ENCODE measurements around the gene CHAT. TPM values are rescaled to one million over a fixed set of nuclear protein-coding genes. Genes with fewer than 3 reads are reported as not detected.

CHAT gene
- total RNA-seq, 2 donors from 2014 or later = 0.26 TPM; not detected in 1

GRCh38 chr10:49690698-49691356, 77.0 kb downstream of the CHAT start:
- 18 to 19% methylated on average over 12 of the region's 12 CpGs for whole genome bisulfite sequencing, 2 donors
- intact Hi-C loops (cut with DNase I) = no loop called here
- Histone ChIP-seq H3K27ac (no peak overlapping the region), H3K27me3 (peaks cover 0 to 6% of the 10 kb centered on the region in 2 donors), H3K4me3 (no peak overlapping the region), H3K9me3 (no peaks in the 10 kb centered on the region), H3K4me1 (no peaks in the 10 kb centered on the region), H3K36me3 (replicated peaks in 1 of 2; ENCODE audit: insufficient read depth in 1 of 2, low read depth in 2 of 2) (no peaks in the 10 kb centered on the region)
- TF ChIP-seq POLR2A (IDR thresholded peaks at IDR 0.05) (no peak), CTCF (IDR thresholded peaks at IDR 0.05) (no peak)
- ATAC-seq (no peak), DNase-seq (no peak)

GRCh38 chr10:49691588-49691987, 77.8 kb downstream of the CHAT start:
- no peak for TF ChIP-seq POLR2A (IDR thresholded peaks at IDR 0.05)
- TF ChIP-seq CTCF (IDR thresholded peaks at IDR 0.05) = no peak
- Histone ChIP-seq H3K27me3 (peaks cover 0 to 6% of the 10 kb centered on the region in 2 donors), H3K9me3 (no peaks in the 10 kb centered on the region), H3K4me3 (no peak overlapping the region), H3K4me1 (no peaks in the 10 kb centered on the region), H3K27ac (no peak overlapping the region), H3K36me3 (replicated peaks in 1 of 2; ENCODE audit: insufficient read depth in 1 of 2, low read depth in 2 of 2) (no peaks in the 10 kb centered on the region)
- ATAC-seq (no peak), DNase-seq (no peak)
- intact Hi-C loops (cut with DNase I) = no loop called here
- WGBS, 2 donors = 35 to 39% methylated on average over 7 to 9 of the region's 9 CpGs

GRCh38 chr10:49694466-49694865, 80.6 kb downstream of the CHAT start:
- TF ChIP-seq POLR2A (IDR thresholded peaks at IDR 0.05) (no peak), CTCF (IDR thresholded peaks at IDR 0.05) (no peak)
- 62 to 68% methylated on average over 6 of the region's 6 CpGs for WGBS, 2 donors
- Histone ChIP-seq H3K4me1 (no peaks in the 10 kb centered on the region), H3K4me3 (no peak overlapping the region), H3K9me3 (no peaks in the 10 kb centered on the region), H3K27ac (no peak overlapping the region), H3K27me3 (peaks cover 0 to 6% of the 10 kb centered on the region in 2 donors), H3K36me3 (replicated peaks in 1 of 2; ENCODE audit: insufficient read depth in 1 of 2, low read depth in 2 of 2) (no peaks in the 10 kb centered on the region)
- DNase-seq = no peak
- no peak for ATAC-seq
- intact Hi-C loops (cut with DNase I) = no loop called here

- WGBS, 2 donors = 64 to 73% methylated on average over 7 of the region's 7 CpGs
- intact Hi-C loops (cut with DNase I) = no loop called here
- Histone ChIP-seq H3K4me3 (no peak overlapping the region), H3K27me3 (peaks cover 0 to 6% of the 10 kb centered on the region in 2 donors), H3K4me1 (no peaks in the 10 kb centered on the region), H3K27ac (no peak overlapping the region), H3K36me3 (replicated peaks in 1 of 2; ENCODE audit: insufficient read depth in 1 of 2, low read depth in 2 of 2) (no peaks in the 10 kb centered on the region), H3K9me3 (no peaks in the 10 kb centered on the region)
- DNase-seq (no peak), ATAC-seq (no peak)
- TF ChIP-seq CTCF (IDR thresholded peaks at IDR 0.05) = no peak
- no peak for TF ChIP-seq POLR2A (IDR thresholded peaks at IDR 0.05)
Measured at GRCh38 chr10:49696311-49696710, 82.5 kb downstream of the CHAT start.

- no peak for DNase-seq
- intact Hi-C loops (cut with DNase I) = no loop called here
Measured at GRCh38 chr10:49698679-49699078, 84.8 kb downstream of the CHAT start.

More at GRCh38 chr10:49698679-49699078, 84.8 kb downstream of the CHAT start:
- no peak for ATAC-seq
- H3K36me3 ChIP-seq (replicated peaks in 1 of 2; ENCODE audit: insufficient read depth in 1 of 2, low read depth in 2 of 2) = no peaks in the 10 kb centered on the region
- no peaks in the 10 kb centered on the region for H3K4me1 ChIP-seq
- H3K9me3 ChIP-seq = no peaks in the 10 kb centered on the region
- no peak overlapping the region for H3K4me3 ChIP-seq
- 63 to 69% methylated on average over 9 of the region's 9 CpGs for WGBS, 2 donors
- no peak for TF ChIP-seq CTCF (IDR thresholded peaks at IDR 0.05)
- no peak for TF ChIP-seq POLR2A (IDR thresholded peaks at IDR 0.05)
- no peak overlapping the region for H3K27ac ChIP-seq
- H3K27me3 ChIP-seq = no peaks in the 10 kb centered on the region

All from body of pancreas (tissue), 4 donors.